AG04450 (cell line): ENCODE measurements around the gene LACTBL1. TPM values are rescaled to one million over a fixed set of nuclear protein-coding genes. Genes with fewer than 3 reads are reported as not detected.
"Not testable (repeated sequence)": the region's sequence is repeated elsewhere in the genome, so short reads cannot be mapped to it uniquely, and the experiment has no call there.

Source experiments
- CTCF ChIA-PET: fragments of 300-600, 350-600 bp; formaldehyde crosslinking; extraction: SDS; loops from one replicate; lab custom pipeline; 2022; ENCODE audit warnings: antibody characterized with exemption, inconsistent platforms; lab: Charles Lee
- POLR2A ChIA-PET: fragments of 350-600 bp; formaldehyde crosslinking; extraction: SDS; loops from one replicate; lab custom pipeline; 2021; ENCODE audit warnings: antibody characterized with exemption, inconsistent platforms; lab: Yijun Ruan, JAX
- DNase-seq: peaks from one replicate; pipeline ENCODE4 v3.0.0-alpha.2; 2011; ENCODE audit warnings: low read depth, low spot score
- H3K27ac ChIP-seq: one replicate; pipeline ENCODE4 v1.5.1; 2012; ENCODE audit warnings: low read depth, low read length, control low read depth
- H3K27me3 ChIP-seq: one replicate; pipeline ENCODE4 v1.6.0; 2012; ENCODE audit warnings: low read length; ENCODE audit not compliant: control insufficient read depth, insufficient read depth
- H3K4me3 ChIP-seq: 2 replicates; pipeline ENCODE4 v1.5.1; 2011; ENCODE audit warnings: mild to moderate bottlenecking, low read depth, low read length, control low read depth
- H3K9me3 ChIP-seq: 2 replicates; pipeline ENCODE4 v1.5.1; 2012; ENCODE audit warnings: low read length; ENCODE audit not compliant: control insufficient read depth, insufficient read depth
- polyA plus RNA-seq: library from polyadenylated mRNA; depleted of rRNA; stranded (reverse); fragments of >200 nt; gene quantifications from 2 replicates; pipeline ENCODE4 v1.2.3, GENCODE V29; 2011
- TF ChIP-seq, protein P1 (sequence below): IDR thresholded peaks from 2 replicates; pipeline ENCODE4 v1.5.1; 2011; ENCODE audit warnings: low read depth, low read length, control low read depth, inconsistent platforms

Gene LACTBL1
- polyA plus RNA-seq, 1 experiment: not detected

GRCh38 chr1:22983944-22984343 lies 11.3 kb upstream of the LACTBL1 start:
- no peak overlapping the region for H3K27ac ChIP-seq
- DNase-seq: no peak
- peaks cover 25% of the 10 kb centered on the region for H3K27me3 ChIP-seq
- ChIA-PET POLR2A (no interaction called here), CTCF (interaction anchor here (1.5 kb wide), 1 partner anchor 200 kb away, joined by 4 read pairs; no protein-coding TSS in a partner anchor)
- TF ChIP-seq, protein P1, sequence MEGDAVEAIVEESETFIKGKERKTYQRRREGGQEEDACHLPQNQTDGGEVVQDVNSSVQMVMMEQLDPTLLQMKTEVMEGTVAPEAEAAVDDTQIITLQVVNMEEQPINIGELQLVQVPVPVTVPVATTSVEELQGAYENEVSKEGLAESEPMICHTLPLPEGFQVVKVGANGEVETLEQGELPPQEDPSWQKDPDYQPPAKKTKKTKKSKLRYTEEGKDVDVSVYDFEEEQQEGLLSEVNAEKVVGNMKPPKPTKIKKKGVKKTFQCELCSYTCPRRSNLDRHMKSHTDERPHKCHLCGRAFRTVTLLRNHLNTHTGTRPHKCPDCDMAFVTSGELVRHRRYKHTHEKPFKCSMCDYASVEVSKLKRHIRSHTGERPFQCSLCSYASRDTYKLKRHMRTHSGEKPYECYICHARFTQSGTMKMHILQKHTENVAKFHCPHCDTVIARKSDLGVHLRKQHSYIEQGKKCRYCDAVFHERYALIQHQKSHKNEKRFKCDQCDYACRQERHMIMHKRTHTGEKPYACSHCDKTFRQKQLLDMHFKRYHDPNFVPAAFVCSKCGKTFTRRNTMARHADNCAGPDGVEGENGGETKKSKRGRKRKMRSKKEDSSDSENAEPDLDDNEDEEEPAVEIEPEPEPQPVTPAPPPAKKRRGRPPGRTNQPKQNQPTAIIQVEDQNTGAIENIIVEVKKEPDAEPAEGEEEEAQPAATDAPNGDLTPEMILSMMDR: no peak
- no peaks in the 10 kb centered on the region for H3K9me3 ChIP-seq
- no peak overlapping the region for H3K4me3 ChIP-seq

GRCh38 chr1:22980471-22980790 lies 7.8 kb upstream of the LACTBL1 start:
- CTCF ChIA-PET, H3K4me3 ChIP-seq, H3K27ac ChIP-seq, POLR2A ChIA-PET, DNase-seq, H3K9me3 ChIP-seq: not testable (repeated sequence)
- peaks cover 15% of the 10 kb centered on the region for H3K27me3 ChIP-seq

GRCh38 chr1:22978299-22978698 lies 5.6 kb upstream of the LACTBL1 start:
- TF ChIP-seq, protein P1: no peak
- ChIA-PET POLR2A (no interaction called here), CTCF (interaction anchor here (1.9 kb wide), 1 partner anchor 206 kb away, joined by 13 read pairs; no protein-coding TSS in a partner anchor)
- Histone ChIP-seq H3K9me3 (no peaks in the 10 kb centered on the region), H3K27ac (no peak overlapping the region), H3K27me3 (peaks cover 12% of the 10 kb centered on the region), H3K4me3 (no peak overlapping the region)
- peak; percentile 36 for DNase-seq

DNA sequence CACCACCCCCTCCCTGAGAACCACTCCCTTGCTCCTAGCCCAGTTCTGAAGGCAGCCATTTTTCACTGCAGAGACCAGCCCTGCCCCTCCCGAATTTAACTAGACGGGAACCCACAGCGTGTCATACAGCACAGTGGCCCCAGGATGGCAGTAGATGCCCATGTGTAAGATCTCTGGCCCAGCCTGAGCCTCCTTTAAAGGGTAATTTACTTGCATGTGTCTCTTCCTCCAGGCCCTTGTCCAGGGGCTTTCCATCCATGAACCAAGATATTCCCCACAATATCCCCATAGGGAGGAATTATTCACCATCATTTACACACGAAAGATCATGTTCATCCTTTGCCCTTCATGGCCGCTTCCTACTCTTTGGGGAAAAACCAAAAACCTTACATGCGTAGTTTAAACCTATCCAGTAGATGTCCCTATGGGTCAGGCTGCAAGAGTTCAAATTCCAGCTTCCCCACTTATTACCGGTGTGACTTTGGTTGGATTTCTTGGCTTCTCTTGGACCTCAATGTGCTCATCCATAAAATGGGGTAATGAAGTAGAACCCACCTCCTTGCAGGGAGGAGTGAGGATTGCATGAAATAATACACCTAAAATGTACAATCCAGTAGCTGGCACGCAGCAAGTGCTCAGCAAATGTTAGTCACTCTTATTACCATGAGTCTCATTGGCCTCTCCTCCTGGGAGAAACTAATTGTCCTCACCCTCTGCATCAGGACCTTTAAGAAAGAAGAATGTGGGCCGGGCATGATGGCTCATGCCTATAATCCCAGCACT lies 4.0 kb upstream of the LACTBL1 start:
- POLR2A ChIA-PET: no interaction called here
- no peak overlapping the region for H3K4me3 ChIP-seq
- peak; percentile 65 for DNase-seq
- no peak overlapping the region for H3K27ac ChIP-seq
- H3K9me3 ChIP-seq: no peaks in the 10 kb centered on the region
- H3K27me3 ChIP-seq: peaks cover 12% of the 10 kb centered on the region
- CTCF ChIA-PET: interaction anchor here (0.5 to 3.9 kb wide), 4 partner anchors 123 to 564 kb away, joined by 5 to 20 read pairs (median 6); no protein-coding TSS in a partner anchor
- TF ChIP-seq, protein P1: peak; percentile 86

GRCh38 chr1:22976127-22976460 lies 3.4 kb upstream of the LACTBL1 start:
- TF ChIP-seq, protein P1: no peak
- Histone ChIP-seq H3K27ac (no peak overlapping the region), H3K27me3 (peaks cover 17% of the 10 kb centered on the region), H3K4me3 (no peak overlapping the region), H3K9me3 (no peaks in the 10 kb centered on the region)
- ChIA-PET POLR2A (no interaction called here), CTCF (interaction anchor here (1.4 to 3.9 kb wide), 4 partner anchors 123 to 563 kb away, joined by 3 to 20 read pairs (median 6); no protein-coding TSS in a partner anchor)
- DNase-seq: no peak
